ENCODE results near the gene KPNA6.

KPNA6 gene

GRCh38 chr1:32221581-32221979 is 113.7 kb downstream of the KPNA6 start:
- no peak for DNase-seq

- peak; percentile 80 to 89 for DNase-seq
These were observed 114.3 kb downstream of the KPNA6 start, which contains the start of the genes EIF3I and TMEM234 for GRCh38 chr1:32221980-32222755. Gene EIF3I (plus strand): TSS chr1:32222407. CDS start chr1:32222442, 35 bp downstream. Gene TMEM234 (minus strand): TSS chr1:32222353. CDS start chr1:32222322, 31 bp downstream.

- DNase-seq = no peak
These were observed 115.8 kb downstream of the KPNA6 start for GRCh38 chr1:32223683-32224082.

GRCh38 chr1:32224285-32224684 is 116.4 kb downstream of the KPNA6 start:
- DNase-seq = no peak
